ENCODE measurements around the gene PCYT2. TPM values are rescaled to one million over a fixed set of nuclear protein-coding genes. Genes with fewer than 3 reads are reported as not detected.

Gene PCYT2
- total RNA-seq, 2 donors from 2014 or later, result 10.1 to 26.8 TPM

DNA sequence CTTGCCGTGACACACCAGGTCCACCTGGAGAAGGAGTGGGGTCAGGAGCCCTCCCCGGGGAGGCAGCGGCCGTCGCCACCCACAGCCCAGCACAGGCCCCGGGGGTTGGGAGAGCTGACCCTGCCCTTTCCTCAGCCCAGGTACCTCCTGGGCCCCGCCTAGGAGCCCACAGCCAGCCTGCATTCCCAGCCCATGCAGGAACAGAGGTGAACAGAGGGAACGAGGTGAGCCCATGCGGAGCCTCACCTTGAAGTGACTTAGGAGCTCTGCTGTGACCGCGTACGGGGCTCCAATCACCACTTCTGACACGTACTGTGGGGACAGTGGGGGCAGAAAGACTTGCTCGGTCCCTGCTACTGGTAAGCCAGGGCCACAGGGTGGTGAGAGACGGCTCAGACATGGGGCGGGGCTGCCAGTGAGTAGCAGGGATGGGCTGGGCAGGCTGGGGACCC lies 5.7 kb downstream of the PCYT2 start:
- H3K27ac Mint-ChIP-seq, result no peak overlapping the region
- no peak for ATAC-seq (replicated peaks)
- H3K27me3 Mint-ChIP-seq, result peaks cover 7% of the 10 kb centered on the region
- peaks cover 9% of the 10 kb centered on the region for H3K36me3 Mint-ChIP-seq (ENCODE audit: low read depth)
- no peaks in the 10 kb centered on the region for H3K9me3 Mint-ChIP-seq
- H3K4me3 Mint-ChIP-seq, result no peak overlapping the region
- H3K4me1 Mint-ChIP-seq, result peaks cover 8% of the 10 kb centered on the region

GRCh38 chr17:81904600-81905423 lies 6.4 kb downstream of the PCYT2 start:
- Mint-ChIP-seq H3K4me1 (peaks cover 8% of the 10 kb centered on the region), H3K36me3 (ENCODE audit: low read depth) (peaks cover 15% of the 10 kb centered on the region), H3K27me3 (peaks cover 7% of the 10 kb centered on the region), H3K27ac (no peak overlapping the region), H3K4me3 (no peak overlapping the region), H3K9me3 (no peaks in the 10 kb centered on the region)
- ATAC-seq (replicated peaks), result no peak

DNA sequence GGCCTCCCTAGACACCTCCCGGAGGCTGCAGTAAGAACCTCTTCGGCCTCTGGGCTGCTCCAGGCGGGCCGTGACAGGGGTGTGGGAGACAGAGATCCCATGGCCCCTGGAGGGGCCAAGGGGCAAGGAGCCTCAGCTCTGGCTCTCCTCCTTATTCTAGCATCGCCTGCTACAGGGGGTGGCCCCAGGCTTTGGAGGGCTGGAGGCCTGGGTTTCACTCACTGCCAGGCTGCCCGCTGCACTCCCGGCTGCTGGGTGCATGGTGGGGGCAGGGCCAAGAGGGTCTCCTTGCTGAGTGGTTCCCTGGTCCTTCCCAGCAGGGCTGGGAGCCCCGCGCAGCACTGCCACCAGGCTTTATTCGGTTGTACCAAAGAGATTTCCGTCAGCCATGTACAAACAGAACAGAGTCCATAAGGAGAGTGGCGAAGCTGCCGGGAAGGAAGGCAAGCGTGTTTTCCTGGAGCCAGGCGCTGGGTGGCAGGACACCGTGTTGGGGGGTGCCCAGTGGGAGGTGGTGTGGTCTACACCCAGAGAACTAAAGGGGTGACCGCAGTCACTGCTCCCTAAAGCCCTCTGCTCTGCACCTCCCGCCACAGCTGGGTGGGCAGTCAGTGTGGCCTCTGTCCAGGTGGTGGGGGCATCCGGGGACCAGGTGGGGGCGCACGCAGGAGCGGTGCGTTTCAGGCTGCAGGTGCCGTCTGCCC lies 7.2 kb downstream of the PCYT2 start:
- Mint-ChIP-seq H3K27ac (no peak overlapping the region), H3K4me1 (peaks cover 8% of the 10 kb centered on the region), H3K4me3 (no peak overlapping the region), H3K27me3 (peaks cover 7% of the 10 kb centered on the region), H3K9me3 (no peaks in the 10 kb centered on the region), H3K36me3 (ENCODE audit: low read depth) (peaks cover 23% of the 10 kb centered on the region)
- ATAC-seq (replicated peaks), result no peak

GRCh38 chr17:81903415-81903831 lies 7.8 kb downstream of the PCYT2 start:
- H3K27ac Mint-ChIP-seq, result no peak overlapping the region

DNA sequence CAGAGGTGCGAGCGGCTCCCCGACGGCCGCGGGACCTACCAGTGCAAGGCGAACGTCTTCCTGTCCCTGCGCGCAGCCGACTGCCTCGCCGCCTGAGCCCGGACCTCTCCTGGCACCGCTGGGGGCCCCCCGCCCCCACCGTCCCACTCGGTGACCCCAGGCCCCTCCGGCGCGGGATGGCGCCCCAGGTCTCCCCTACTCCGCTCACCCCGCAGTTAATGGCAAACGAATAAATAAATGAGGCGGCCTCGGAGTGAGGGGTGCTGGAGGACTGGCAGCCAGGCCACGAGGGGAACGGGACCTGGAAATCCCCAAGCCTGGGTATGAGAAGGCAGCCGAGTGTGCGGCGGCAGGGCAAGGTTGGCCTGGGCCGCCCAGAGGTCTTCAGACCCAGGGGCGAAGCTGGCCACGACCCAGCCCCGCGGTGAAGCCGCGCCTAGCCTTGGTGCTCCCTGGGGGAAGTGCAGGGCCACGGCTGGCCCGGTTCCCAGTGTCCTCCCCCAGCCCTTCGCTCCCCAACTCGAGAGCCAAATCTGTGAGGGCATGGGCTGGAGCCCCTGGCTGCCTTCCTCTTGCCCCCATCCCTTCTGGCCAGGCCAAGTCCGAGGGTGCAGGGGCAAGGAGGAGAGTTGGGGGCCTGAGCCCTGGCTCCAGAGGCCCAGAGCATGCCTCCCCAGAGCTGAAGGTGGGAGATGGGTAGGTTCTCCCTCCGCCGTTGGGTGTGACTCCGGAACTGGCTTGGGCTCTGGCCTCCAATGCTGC lies 8.4 kb downstream of the PCYT2 start:
- no peak overlapping the region for H3K4me3 Mint-ChIP-seq
- peak; percentile 27 for ATAC-seq (replicated peaks)
- H3K9me3 Mint-ChIP-seq, result no peaks in the 10 kb centered on the region
- H3K27me3 Mint-ChIP-seq, result peaks cover 7% of the 10 kb centered on the region
- peaks cover 35% of the 10 kb centered on the region for H3K36me3 Mint-ChIP-seq (ENCODE audit: low read depth)
- H3K27ac Mint-ChIP-seq, result no peak overlapping the region
- H3K4me1 Mint-ChIP-seq, result peaks cover 8% of the 10 kb centered on the region

More at GRCh38 chr17:81903415-81903831, 7.8 kb downstream of the PCYT2 start:
- Mint-ChIP-seq H3K4me3 (no peak overlapping the region), H3K9me3 (no peaks in the 10 kb centered on the region), H3K4me1 (peaks cover 8% of the 10 kb centered on the region), H3K36me3 (ENCODE audit: low read depth) (peaks cover 29% of the 10 kb centered on the region), H3K27me3 (peaks cover 7% of the 10 kb centered on the region)
- ATAC-seq (replicated peaks), result no peak

DNA sequence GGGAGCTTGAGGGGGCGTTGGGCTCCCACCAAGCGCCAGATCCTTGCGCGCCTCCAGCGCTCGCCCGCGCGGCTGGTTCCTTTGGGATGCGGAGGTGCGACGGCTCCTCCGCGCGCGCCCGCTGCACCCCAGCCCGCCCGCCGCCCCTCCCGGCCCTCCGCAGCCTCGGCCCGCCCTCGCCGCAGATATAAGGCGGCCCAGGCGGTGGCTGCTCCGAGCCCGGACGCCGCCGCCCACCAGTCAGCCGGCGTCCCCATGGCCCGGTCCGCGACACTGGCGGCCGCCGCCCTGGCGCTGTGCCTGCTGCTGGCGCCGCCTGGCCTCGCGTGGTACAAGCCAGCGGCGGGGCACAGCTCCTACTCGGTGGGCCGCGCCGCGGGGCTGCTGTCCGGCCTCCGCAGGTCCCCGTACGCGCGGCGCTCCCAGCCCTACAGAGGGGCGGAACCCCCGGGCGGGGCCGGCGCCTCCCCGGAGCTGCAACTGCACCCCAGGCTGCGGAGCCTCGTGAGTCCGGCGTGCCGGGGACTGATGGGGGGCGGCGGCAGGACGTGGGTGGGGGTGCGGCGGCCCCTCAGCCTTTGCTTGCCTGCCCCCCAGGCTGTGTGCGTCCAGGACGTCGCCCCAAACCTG lies 9.1 kb downstream of the PCYT2 start, which contains the start of gene NPB:
Gene NPB, plus strand, starts transcription at position 216 of the 630 bp plus-strand sequence. Its CDS starts 40 bp downstream, at position 256.
- Mint-ChIP-seq H3K27ac (no peak within 1 kb of the TSS), H3K4me3 (peak within 1 kb of the TSS; percentile 43)

DNA sequence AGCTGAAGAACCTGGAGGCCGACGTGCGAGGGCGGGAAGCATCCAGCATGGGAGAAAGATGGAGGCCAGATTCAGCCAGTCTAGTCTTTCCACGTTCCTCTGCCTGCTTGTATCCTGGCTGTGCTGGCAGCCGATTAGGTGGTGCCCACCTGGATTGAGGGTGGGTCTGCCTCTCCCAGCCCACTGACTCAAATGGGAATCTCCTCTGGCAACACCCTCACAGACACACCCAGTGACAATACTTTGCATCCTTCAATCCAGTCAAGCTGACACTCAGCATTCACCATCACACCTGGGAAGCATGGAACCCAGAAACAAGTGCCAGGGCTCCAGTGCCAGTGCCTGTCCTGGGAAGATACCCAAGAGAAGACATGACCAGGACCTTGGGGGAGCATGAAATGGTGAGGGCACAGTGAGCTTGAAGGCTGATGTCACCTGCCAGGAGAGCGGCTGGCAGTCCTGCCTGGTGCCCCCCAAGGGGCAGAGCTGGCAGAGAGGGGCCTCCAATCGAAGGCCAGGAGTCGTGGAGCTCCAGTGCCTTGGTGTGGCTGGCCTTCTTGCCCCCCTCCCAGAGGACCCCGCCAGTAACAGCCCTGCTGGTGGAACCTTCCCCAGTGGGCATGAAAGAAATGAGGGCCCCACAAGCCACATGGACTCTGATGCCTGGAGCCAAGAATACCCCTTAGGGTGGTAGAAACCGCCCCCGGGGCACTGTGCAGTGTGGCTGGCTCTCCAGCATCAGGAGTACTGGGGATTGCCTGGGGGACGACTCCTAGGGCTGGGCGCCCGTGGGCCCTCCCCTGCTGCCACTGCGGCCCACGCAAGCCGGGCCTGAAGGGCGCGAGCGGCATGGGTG lies 9.8 kb downstream of the PCYT2 start:
- no peak overlapping the region for H3K27ac Mint-ChIP-seq
- H3K36me3 Mint-ChIP-seq (ENCODE audit: low read depth), result peaks cover 49% of the 10 kb centered on the region
- H3K9me3 Mint-ChIP-seq, result no peaks in the 10 kb centered on the region
- peak overlapping the region; percentile 43 for H3K4me3 Mint-ChIP-seq
- H3K27me3 Mint-ChIP-seq, result peaks cover 7% of the 10 kb centered on the region
- peaks cover 8% of the 10 kb centered on the region for H3K4me1 Mint-ChIP-seq
- ATAC-seq (replicated peaks), result no peak

More for the DNA sequence above, 9.1 kb downstream of the PCYT2 start, which contains the start of gene NPB:
- Mint-ChIP-seq H3K4me1 (peaks cover 8% of the 10 kb centered on the region), H3K36me3 (ENCODE audit: low read depth) (peaks cover 42% of the 10 kb centered on the region), H3K9me3 (no peaks in the 10 kb centered on the region), H3K27me3 (peaks cover 7% of the 10 kb centered on the region)
- ATAC-seq (replicated peaks), result peak; percentile 49

- Mint-ChIP-seq H3K27me3 (peaks cover 7% of the 10 kb centered on the region), H3K4me3 (peak overlapping the region; percentile 43), H3K9me3 (no peaks in the 10 kb centered on the region), H3K27ac (no peak overlapping the region), H3K4me1 (peaks cover 8% of the 10 kb centered on the region), H3K36me3 (ENCODE audit: low read depth) (peaks cover 60% of the 10 kb centered on the region)
- no peak for ATAC-seq (replicated peaks)
These were observed 10.9 kb downstream of the PCYT2 start for GRCh38 chr17:81900181-81900820.

- peaks cover 7% of the 10 kb centered on the region for H3K27me3 Mint-ChIP-seq
- H3K36me3 Mint-ChIP-seq (ENCODE audit: low read depth), result peaks cover 67% of the 10 kb centered on the region
- no peak overlapping the region for H3K4me3 Mint-ChIP-seq
- no peak for ATAC-seq (replicated peaks)
- peaks cover 8% of the 10 kb centered on the region for H3K4me1 Mint-ChIP-seq
- H3K9me3 Mint-ChIP-seq, result no peaks in the 10 kb centered on the region
- no peak overlapping the region for H3K27ac Mint-ChIP-seq
These were observed 11.6 kb downstream of the PCYT2 start for GRCh38 chr17:81899514-81900166.

DNA sequence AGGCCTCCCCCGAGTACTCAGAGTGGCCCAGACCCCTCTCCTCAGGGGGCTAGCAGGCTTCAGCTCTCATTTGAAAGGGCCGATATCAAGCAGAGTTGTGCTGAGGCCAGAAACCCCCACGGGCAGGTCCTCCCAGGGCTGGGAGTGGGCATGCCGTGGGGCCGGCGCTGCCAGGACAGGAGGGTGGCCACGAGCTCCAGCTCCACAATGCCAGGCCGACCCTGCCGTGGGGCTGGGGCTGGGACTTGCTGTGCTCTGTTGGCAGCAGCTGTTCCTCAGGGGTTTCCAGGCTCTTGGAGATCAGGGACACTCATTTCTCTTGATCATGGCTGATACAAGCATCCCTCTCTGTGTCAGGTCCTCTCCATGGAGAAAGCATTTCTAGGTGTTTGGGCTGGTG lies 12.3 kb downstream of the PCYT2 start:
- no peak for ATAC-seq (replicated peaks)
- Mint-ChIP-seq H3K27me3 (peaks cover 7% of the 10 kb centered on the region), H3K9me3 (no peaks in the 10 kb centered on the region), H3K27ac (no peak overlapping the region), H3K36me3 (ENCODE audit: low read depth) (peaks cover 72% of the 10 kb centered on the region), H3K4me1 (peaks cover 8% of the 10 kb centered on the region), H3K4me3 (no peak overlapping the region)

DNA sequence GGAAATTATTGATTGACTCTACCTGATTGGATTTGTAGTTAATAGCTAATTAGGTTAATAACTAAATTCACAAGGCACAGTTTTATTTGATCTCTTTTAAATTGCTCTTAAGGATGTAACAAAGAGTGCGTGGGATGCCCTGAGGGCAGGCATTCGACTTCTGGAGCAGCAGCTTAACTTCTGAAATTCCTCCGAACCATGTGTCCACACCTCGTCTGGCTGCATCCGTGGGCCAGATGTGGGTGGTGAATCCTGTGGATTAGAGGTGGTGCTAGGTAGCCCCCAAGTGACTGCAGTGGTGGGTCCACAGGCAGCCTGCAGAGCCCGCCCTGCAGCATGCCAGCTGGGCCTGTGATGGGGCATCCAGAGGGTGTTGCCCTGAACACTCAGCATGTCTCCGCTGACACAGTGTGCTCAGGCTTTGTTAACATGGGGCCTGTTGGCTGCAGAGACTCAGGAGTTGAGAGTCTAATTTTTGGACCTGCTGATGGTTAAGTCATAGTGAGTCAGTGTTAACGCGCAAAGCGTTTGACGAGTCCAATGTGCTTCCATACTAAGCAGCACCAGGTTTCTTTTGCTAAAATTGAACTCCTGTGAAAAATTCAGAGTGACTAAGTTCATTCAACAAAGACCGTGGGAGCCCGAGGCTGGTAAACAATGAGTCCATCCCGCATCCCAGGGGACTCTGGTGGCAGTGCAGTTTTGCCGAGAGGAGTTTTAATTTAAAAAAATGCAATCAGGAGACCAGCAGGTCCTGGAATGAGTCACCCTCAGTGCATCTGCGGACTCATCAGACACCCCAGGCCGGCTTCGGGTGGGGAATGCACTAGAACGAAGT lies 13.0 kb downstream of the PCYT2 start:
- H3K9me3 Mint-ChIP-seq, result no peaks in the 10 kb centered on the region
- H3K27ac Mint-ChIP-seq, result no peak overlapping the region
- no peak for ATAC-seq (replicated peaks)
- peaks cover 78% of the 10 kb centered on the region for H3K36me3 Mint-ChIP-seq (ENCODE audit: low read depth)
- no peak overlapping the region for H3K4me3 Mint-ChIP-seq
- peaks cover 7% of the 10 kb centered on the region for H3K27me3 Mint-ChIP-seq
- peaks cover 8% of the 10 kb centered on the region for H3K4me1 Mint-ChIP-seq

GRCh38 chr17:81895400-81895799 lies 15.8 kb downstream of the PCYT2 start:
- H3K4me3 Mint-ChIP-seq, result no peak overlapping the region
- no peaks in the 10 kb centered on the region for H3K9me3 Mint-ChIP-seq
- H3K36me3 Mint-ChIP-seq (ENCODE audit: low read depth), result peaks cover 86% of the 10 kb centered on the region
- no peak overlapping the region for H3K27ac Mint-ChIP-seq
- no peaks in the 10 kb centered on the region for H3K4me1 Mint-ChIP-seq
- ATAC-seq (replicated peaks), result no peak
- no peaks in the 10 kb centered on the region for H3K27me3 Mint-ChIP-seq

All from activated T-helper 17 cell treated with anti-CD3 and anti-CD28 coated beads, Interleukin-2, amount 50 U/mL, for 72 hours (primary cell).